Effector memory CD8-positive, alpha-beta T cell (primary cell): Measurements from ENCODE around the gene TSC22D2.

Experiments used
- ATAC-seq: fragments of 150-1000 bp; cut with Tn5 transposase; replicated peaks from 2 replicates; pipeline ENCODE4 v1.10.0; 2021; ENCODE audit warnings: mild to moderate bottlenecking, moderate library complexity
- DNase-seq, 3 experiments: peaks; one replicate each; pipeline ENCODE4 v3.0.0; 2021
- H3K27ac Mint-ChIP-seq, 2 donors: one replicate each; pipeline ENCODE4 v1.8.0; 2022; ENCODE audit warnings: mild to moderate bottlenecking in 2 of 2, mixed read lengths in 2 of 2, moderate library complexity in 2 of 2
- H3K27me3 Mint-ChIP-seq, 2 donors: one replicate each; pipeline ENCODE4 v1.8.0; 2022; ENCODE audit warnings: mixed read lengths in 2 of 2
- H3K36me3 Mint-ChIP-seq: one replicate; pipeline ENCODE4 v1.8.0; 2022; ENCODE audit warnings: mild to moderate bottlenecking, moderate library complexity, mixed read lengths; ENCODE audit not compliant: insufficient read depth
- H3K4me1 Mint-ChIP-seq, 2 donors: one replicate each; pipeline ENCODE4 v1.8.0; 2022; ENCODE audit warnings: low read depth in 2 of 2, mixed read lengths in 2 of 2
- H3K4me3 Mint-ChIP-seq, 2 donors: one replicate each; pipeline ENCODE4 v1.8.0; 2022; ENCODE audit warnings: mild to moderate bottlenecking in 2 of 2, mixed read lengths in 2 of 2, moderate library complexity in 2 of 2
- H3K9me3 Mint-ChIP-seq, 2 donors: one replicate each; pipeline ENCODE4 v1.8.0; 2022; ENCODE audit warnings: mixed read lengths in 2 of 2

Gene TSC22D2

GRCh38 chr3:150411546-150411945 lies 3.4 kb downstream of the TSC22D2 start:
- DNase-seq (no peak), ATAC-seq (no peak)
- Mint-ChIP-seq H3K4me1 (peaks cover 38 to 57% of the 10 kb centered on the region in 2 donors), H3K36me3 (peaks cover 46% of the 10 kb centered on the region), H3K27me3 (no peaks in the 10 kb centered on the region), H3K9me3 (no peaks in the 10 kb centered on the region), H3K4me3 (peak overlapping the region; percentile 84 to 96), H3K27ac (peak overlapping the region; percentile 73 to 81)

GRCh38 chr3:150411976-150412375 lies 3.9 kb downstream of the TSC22D2 start:
- H3K36me3 Mint-ChIP-seq: peaks cover 46% of the 10 kb centered on the region
- no peaks in the 10 kb centered on the region for H3K27me3 Mint-ChIP-seq
- DNase-seq (no peak), ATAC-seq (no peak)
- H3K27ac Mint-ChIP-seq: peak overlapping the region; percentile 73 to 81
- peak overlapping the region; percentile 84 to 96 for H3K4me3 Mint-ChIP-seq
- H3K4me1 Mint-ChIP-seq: peaks cover 39 to 60% of the 10 kb centered on the region in 2 donors
- H3K9me3 Mint-ChIP-seq: no peaks in the 10 kb centered on the region

- H3K4me1 Mint-ChIP-seq: peaks cover 45 to 65% of the 10 kb centered on the region in 2 donors
- H3K27ac Mint-ChIP-seq: peak overlapping the region in 1 of 2 donors; percentile 9
- no peaks in the 10 kb centered on the region for H3K9me3 Mint-ChIP-seq
- no peak for ATAC-seq
- peak overlapping the region; percentile 84 to 96 for H3K4me3 Mint-ChIP-seq
- peaks cover 44% of the 10 kb centered on the region for H3K36me3 Mint-ChIP-seq
- DNase-seq: no peak
- H3K27me3 Mint-ChIP-seq: no peaks in the 10 kb centered on the region
Observed at GRCh38 chr3:150412561-150413231, 4.6 kb downstream of the TSC22D2 start.

- no peak for ATAC-seq
- no peak for DNase-seq
- H3K27ac Mint-ChIP-seq: no peak overlapping the region
- H3K36me3 Mint-ChIP-seq: peaks cover 32% of the 10 kb centered on the region
- H3K9me3 Mint-ChIP-seq: no peaks in the 10 kb centered on the region
- H3K4me3 Mint-ChIP-seq: peak overlapping the region; percentile 84 to 96
- H3K27me3 Mint-ChIP-seq: no peaks in the 10 kb centered on the region
- peaks cover 54 to 73% of the 10 kb centered on the region in 2 donors for H3K4me1 Mint-ChIP-seq
Observed at GRCh38 chr3:150414258-150414657, 6.2 kb downstream of the TSC22D2 start.

- DNase-seq (no peak), ATAC-seq (no peak)
- Mint-ChIP-seq H3K27me3 (no peaks in the 10 kb centered on the region), H3K4me1 (peaks cover 56 to 79% of the 10 kb centered on the region in 2 donors), H3K9me3 (no peaks in the 10 kb centered on the region), H3K27ac (no peak overlapping the region), H3K4me3 (peak overlapping the region; percentile 84 to 96), H3K36me3 (peaks cover 28% of the 10 kb centered on the region)
Observed at GRCh38 chr3:150414959-150415358, 6.9 kb downstream of the TSC22D2 start.

- peaks cover 21% of the 10 kb centered on the region for H3K36me3 Mint-ChIP-seq
- no peaks in the 10 kb centered on the region for H3K27me3 Mint-ChIP-seq
- peak overlapping the region in 1 of 2 donors; percentile 6 for H3K27ac Mint-ChIP-seq
- ATAC-seq (no peak), DNase-seq (no peak)
- peaks cover 45 to 70% of the 10 kb centered on the region in 2 donors for H3K4me1 Mint-ChIP-seq
- no peaks in the 10 kb centered on the region for H3K9me3 Mint-ChIP-seq
- H3K4me3 Mint-ChIP-seq: peak overlapping the region in 1 of 2 donors; percentile 21
Observed at GRCh38 chr3:150419076-150419868, 11.2 kb downstream of the TSC22D2 start.

GRCh38 chr3:150419959-150420358 lies 11.9 kb downstream of the TSC22D2 start:
- ATAC-seq (no peak), DNase-seq (no peak)
- Mint-ChIP-seq H3K27me3 (no peaks in the 10 kb centered on the region), H3K9me3 (no peaks in the 10 kb centered on the region), H3K4me3 (no peak overlapping the region), H3K4me1 (peaks cover 42 to 64% of the 10 kb centered on the region in 2 donors), H3K27ac (peak overlapping the region in 1 of 2 donors; percentile 6), H3K36me3 (peaks cover 21% of the 10 kb centered on the region)

- Mint-ChIP-seq H3K9me3 (no peaks in the 10 kb centered on the region), H3K4me3 (no peak overlapping the region), H3K27me3 (no peaks in the 10 kb centered on the region), H3K4me1 (peaks cover 34 to 58% of the 10 kb centered on the region in 2 donors), H3K36me3 (peaks cover 12% of the 10 kb centered on the region), H3K27ac (no peak overlapping the region)
- DNase-seq (no peak), ATAC-seq (no peak)
Observed at GRCh38 chr3:150421256-150421655, 13.2 kb downstream of the TSC22D2 start.

GRCh38 chr3:150421799-150422548 lies 13.9 kb downstream of the TSC22D2 start:
- ATAC-seq: peak; percentile 61
- no peaks in the 10 kb centered on the region for H3K9me3 Mint-ChIP-seq
- H3K4me1 Mint-ChIP-seq: peaks cover 35 to 61% of the 10 kb centered on the region in 2 donors
- H3K36me3 Mint-ChIP-seq: peaks cover 12% of the 10 kb centered on the region
- no peak overlapping the region for H3K4me3 Mint-ChIP-seq
- no peak for DNase-seq
- no peaks in the 10 kb centered on the region for H3K27me3 Mint-ChIP-seq
- H3K27ac Mint-ChIP-seq: no peak overlapping the region

GRCh38 chr3:150422907-150423306 lies 14.8 kb downstream of the TSC22D2 start:
- no peak for ATAC-seq
- Mint-ChIP-seq H3K9me3 (no peaks in the 10 kb centered on the region), H3K27ac (no peak overlapping the region), H3K4me1 (peaks cover 27 to 61% of the 10 kb centered on the region in 2 donors), H3K36me3 (peaks cover 12% of the 10 kb centered on the region), H3K27me3 (no peaks in the 10 kb centered on the region), H3K4me3 (no peak overlapping the region)
- DNase-seq: no peak

- no peak overlapping the region for H3K27ac Mint-ChIP-seq
- no peak overlapping the region for H3K4me3 Mint-ChIP-seq
- no peaks in the 10 kb centered on the region for H3K27me3 Mint-ChIP-seq
- no peaks in the 10 kb centered on the region for H3K9me3 Mint-ChIP-seq
- H3K4me1 Mint-ChIP-seq: peaks cover 26 to 63% of the 10 kb centered on the region in 2 donors
- ATAC-seq: no peak
- no peak for DNase-seq
- peaks cover 8% of the 10 kb centered on the region for H3K36me3 Mint-ChIP-seq
Observed at GRCh38 chr3:150423761-150424160, 15.7 kb downstream of the TSC22D2 start.

- Mint-ChIP-seq H3K4me3 (no peak overlapping the region), H3K9me3 (no peaks in the 10 kb centered on the region), H3K27ac (no peak overlapping the region), H3K27me3 (no peaks in the 10 kb centered on the region), H3K36me3 (peaks cover 4% of the 10 kb centered on the region), H3K4me1 (peaks cover 26 to 64% of the 10 kb centered on the region in 2 donors)
- no peak for DNase-seq
- no peak for ATAC-seq
Observed at GRCh38 chr3:150426292-150426691, 18.2 kb downstream of the TSC22D2 start.

- peak overlapping the region in 1 of 2 donors; percentile 73 for H3K27ac Mint-ChIP-seq
Observed at GRCh38 chr3:150428562-150428961, 20.5 kb downstream of the TSC22D2 start.

More at GRCh38 chr3:150428562-150428961, 20.5 kb downstream of the TSC22D2 start:
- H3K9me3 Mint-ChIP-seq: no peaks in the 10 kb centered on the region
- no peaks in the 10 kb centered on the region for H3K27me3 Mint-ChIP-seq
- no peak for DNase-seq
- H3K4me1 Mint-ChIP-seq: peaks cover 20 to 60% of the 10 kb centered on the region in 2 donors
- peaks cover 4% of the 10 kb centered on the region for H3K36me3 Mint-ChIP-seq
- no peak for ATAC-seq
- H3K4me3 Mint-ChIP-seq: no peak overlapping the region
